Fibroblast of villous mesenchyme (primary cell): ENCODE measurements around the gene RPTOR. TPM values are rescaled to one million over a fixed set of nuclear protein-coding genes. Genes with fewer than 3 reads are reported as not detected.

Experiments used
- DNase-seq: peaks from one replicate; pipeline ENCODE4 v3.0.0-alpha.2; 2010; ENCODE audit warnings: low read depth
- H3K4me3 ChIP-seq: 2 replicates; pipeline ENCODE4 v1.5.1; 2011; ENCODE audit warnings: low read depth, mild to moderate bottlenecking, low read length
- total RNA-seq: library from RNA; depleted of rRNA; stranded (reverse); fragments of >200 nt; gene quantifications from 2 replicates; pipeline ENCODE4 v1.2.3, GENCODE V29; 2012
- TF ChIP-seq, protein P1 (sequence below): IDR thresholded peaks from 2 replicates; pipeline ENCODE4 v1.5.1; 2012; ENCODE audit warnings: low read depth, mild to moderate bottlenecking, low read length; ENCODE audit not compliant: insufficient read depth

The RPTOR gene
- total RNA-seq, 1 donor, result 35.8 TPM

DNA sequence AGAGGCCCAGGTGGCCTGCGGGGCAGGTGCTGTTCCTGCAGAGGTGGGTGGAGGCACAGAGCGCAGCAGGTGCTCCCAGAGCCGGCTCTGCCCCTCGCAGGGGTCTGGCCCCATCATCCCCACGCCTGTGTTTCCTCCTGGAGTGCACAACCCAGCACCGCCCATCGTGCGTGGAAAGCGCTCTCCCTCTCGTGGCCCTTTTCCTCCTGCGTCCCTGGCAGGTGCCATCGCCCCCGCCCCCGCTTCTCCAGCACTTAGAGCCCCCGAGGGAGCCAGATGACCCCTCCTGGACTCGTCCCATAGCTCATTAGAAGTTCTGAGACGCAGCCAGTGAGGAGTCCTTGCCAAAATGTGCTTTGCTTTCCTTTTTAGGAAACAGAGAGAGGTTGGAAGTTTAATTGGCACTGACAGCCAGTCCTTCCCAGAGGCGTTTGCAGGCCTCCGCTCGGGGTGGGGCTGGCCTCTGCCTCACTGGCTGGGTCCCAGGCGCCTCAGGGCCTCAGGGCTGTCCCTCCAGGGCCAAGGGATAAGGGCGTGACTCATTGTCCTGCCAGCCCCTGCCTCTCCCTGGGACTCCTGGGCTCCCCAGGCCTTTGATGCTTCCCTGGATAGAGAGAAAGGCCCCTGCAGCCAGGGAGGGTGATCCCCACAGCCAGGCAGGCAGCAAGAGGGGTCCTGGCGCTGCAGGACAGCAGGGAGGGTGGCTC lies 414.8 kb downstream of the RPTOR start:
- no peak overlapping the region for H3K4me3 ChIP-seq
- TF ChIP-seq, protein P1, sequence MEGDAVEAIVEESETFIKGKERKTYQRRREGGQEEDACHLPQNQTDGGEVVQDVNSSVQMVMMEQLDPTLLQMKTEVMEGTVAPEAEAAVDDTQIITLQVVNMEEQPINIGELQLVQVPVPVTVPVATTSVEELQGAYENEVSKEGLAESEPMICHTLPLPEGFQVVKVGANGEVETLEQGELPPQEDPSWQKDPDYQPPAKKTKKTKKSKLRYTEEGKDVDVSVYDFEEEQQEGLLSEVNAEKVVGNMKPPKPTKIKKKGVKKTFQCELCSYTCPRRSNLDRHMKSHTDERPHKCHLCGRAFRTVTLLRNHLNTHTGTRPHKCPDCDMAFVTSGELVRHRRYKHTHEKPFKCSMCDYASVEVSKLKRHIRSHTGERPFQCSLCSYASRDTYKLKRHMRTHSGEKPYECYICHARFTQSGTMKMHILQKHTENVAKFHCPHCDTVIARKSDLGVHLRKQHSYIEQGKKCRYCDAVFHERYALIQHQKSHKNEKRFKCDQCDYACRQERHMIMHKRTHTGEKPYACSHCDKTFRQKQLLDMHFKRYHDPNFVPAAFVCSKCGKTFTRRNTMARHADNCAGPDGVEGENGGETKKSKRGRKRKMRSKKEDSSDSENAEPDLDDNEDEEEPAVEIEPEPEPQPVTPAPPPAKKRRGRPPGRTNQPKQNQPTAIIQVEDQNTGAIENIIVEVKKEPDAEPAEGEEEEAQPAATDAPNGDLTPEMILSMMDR, result no peak
- DNase-seq, result peak; percentile 64

DNA sequence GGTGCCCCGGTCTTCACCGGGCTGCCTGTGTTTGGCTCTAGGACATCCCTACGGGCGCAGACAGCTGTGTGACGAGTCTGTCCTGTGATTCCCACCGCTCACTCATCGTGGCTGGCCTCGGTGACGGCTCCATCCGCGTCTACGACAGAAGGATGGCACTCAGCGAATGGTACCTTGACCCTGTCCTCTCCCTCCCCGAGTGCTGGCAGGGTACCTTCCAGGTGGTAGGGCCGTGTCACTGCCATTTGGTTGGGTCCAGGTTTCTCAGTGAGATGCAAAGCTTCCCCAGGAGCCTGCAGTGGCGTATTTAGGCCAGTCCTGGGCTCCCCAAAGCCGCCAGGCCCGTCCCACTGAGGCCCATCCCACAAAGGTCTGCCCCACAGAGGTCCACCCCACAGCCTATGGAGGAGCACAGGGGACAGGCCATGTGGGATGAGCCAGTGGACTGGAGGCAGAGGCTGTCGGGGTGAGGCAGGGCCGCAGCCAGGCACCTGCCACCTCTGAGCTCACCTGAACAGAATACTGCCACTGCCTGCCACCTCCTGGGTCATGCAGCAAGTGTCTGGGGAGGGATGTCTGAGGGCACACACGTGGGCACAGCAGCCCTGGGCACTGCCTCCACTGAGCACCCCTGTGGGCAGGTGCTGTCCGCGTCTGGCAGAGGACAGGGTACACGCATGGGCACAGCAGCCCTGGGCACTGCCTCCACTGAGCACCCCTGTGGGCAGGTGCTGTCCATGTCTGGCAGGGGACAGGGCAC lies 415.6 kb downstream of the RPTOR start:
- no peak overlapping the region for H3K4me3 ChIP-seq
- DNase-seq, result no peak
- TF ChIP-seq, protein P1, result no peak

DNA sequence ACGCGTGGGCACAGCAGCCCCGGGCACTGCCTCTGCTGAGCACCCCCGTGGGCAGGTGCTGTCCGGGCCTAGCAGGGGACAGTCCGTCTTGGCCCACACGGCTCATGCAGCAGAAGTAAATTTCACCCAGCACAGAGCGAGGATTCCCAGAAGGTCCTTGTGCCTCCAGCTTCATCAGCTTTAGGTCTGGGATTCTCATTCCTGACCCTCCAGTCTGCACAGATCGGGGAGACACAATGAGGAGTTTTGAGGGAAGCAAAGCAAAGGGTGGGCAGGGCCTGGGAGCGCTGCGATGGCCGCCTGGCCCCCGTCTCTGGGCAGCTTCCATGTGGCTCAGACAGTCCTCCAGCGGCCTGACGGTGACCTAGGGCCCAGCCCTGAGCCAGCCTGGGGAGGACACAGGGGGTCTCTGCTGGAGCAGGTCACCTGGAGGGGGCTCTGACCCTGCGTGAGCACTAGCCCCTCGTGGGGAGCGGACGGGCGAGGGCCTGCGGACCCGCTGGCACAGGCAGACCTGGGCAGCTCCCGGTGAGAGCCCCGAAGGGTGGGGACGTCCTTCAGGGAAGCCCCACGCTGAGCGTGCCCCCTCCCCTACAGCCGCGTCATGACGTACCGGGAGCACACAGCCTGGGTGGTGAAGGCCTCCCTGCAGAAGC lies 416.3 kb downstream of the RPTOR start:
- H3K4me3 ChIP-seq, result no peak overlapping the region
- TF ChIP-seq, protein P1, result no peak
- no peak for DNase-seq

DNA sequence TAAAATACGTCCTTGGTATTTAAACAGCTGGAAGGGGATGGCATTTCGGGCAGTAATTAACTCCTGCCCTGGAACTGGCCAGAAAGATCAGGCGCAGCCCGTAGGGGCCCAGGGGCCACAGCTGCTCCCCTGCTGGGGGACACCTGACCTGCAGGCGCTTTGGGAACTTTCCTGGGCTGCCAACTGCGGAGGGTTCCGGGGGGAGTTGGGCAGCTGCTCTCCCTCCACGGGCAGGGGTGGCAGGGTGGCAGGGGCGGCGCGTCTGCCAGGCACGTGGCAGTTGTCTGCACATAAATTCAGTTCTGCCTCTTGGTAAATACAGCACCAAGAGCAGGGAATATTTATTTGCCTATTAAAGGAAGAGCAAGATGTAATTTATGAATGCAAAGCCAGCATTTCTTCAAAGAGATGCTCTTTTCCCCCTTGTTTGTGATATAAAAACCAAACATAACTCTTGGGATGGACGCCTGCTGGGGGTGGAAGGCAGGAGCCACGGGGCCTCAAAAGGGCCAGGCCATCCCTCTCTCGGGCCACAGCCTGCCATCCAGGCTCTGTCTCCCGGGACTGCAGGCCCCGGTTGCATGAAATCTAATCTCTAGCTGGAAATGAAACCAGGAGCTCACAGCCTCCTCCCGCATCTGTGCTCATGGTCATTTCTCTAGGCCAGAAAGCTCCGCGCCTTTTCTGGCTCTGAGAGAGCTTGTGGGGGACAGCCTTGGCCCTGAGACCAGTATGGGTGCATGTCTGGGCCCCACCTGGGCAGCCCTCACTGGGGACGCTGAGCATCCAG lies 417.1 kb downstream of the RPTOR start:
- no peak for DNase-seq
- H3K4me3 ChIP-seq, result no peak overlapping the region
- TF ChIP-seq, protein P1, result no peak

DNA sequence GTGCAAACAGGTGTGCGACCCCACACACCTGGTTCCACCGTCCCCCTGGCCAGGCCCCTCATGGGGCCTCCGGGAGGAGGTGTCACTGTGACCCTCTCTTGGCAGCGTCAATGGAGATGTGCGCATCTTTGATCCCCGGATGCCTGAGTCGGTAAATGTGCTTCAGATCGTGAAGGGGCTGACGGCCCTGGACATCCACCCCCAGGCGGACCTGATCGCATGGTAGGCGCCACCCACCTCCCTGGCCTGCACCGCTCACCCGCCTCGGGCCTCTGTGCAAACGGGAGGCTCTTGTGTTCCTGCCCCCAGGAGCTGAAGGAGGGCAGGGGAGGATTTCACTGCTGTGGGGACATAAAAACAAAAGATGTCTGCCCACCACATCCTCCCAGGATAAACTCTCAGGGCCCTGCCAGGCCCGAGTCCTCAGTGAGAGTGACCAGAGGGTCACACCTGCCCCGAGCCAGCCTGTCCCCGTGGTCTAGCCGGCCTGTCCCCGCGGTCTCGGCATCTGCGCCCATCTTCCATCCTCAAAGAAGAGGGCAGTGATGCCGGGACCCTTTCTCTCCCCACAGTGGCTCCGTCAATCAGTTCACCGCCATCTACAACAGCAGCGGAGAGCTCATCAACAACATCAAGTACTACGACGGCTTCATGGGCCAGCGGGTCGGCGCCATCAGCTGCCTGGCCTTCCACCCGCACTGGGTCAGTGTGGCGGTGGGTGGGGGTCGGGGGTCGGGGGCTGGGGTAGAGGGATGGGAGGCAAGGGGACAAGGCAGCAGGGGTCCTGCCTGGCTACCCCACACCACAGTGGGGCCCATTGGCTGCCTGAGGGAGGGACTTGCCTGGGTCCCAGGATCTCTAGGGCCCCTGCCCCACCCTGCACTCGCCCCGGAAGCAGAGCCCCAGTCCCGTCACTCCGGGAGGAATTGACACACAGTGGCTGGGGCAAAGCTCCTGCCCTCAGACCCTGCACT lies 418.0 kb downstream of the RPTOR start:
- no peak overlapping the region for H3K4me3 ChIP-seq
- DNase-seq, result no peak
- TF ChIP-seq, protein P1, result no peak
